Liver (tissue), 9 donors: ENCODE measurements around the gene SLC7A10. TPM values are rescaled to one million over a fixed set of nuclear protein-coding genes. Genes with fewer than 3 reads are reported as not detected.

ENCODE experiments used
- DNase-seq: peaks from one replicate; pipeline ENCODE4 v3.0.0-alpha.2; 2017; ENCODE audit warnings: low spot score
- H3K27ac ChIP-seq, 2 donors: one replicate each; pipeline ENCODE4 v1.7.0; 2013; ENCODE audit warnings: inconsistent platforms in 2 of 2, low read length in 2 of 2, control low read depth in 1 of 2, low read depth in 1 of 2, mild to moderate bottlenecking in 1 of 2
- H3K27me3 ChIP-seq, 4 donors: one replicate each; pipeline versions ENCODE4 v1.6.1 to v1.7.0; 2013; ENCODE audit warnings: low read length in 3 of 4, inconsistent platforms in 1 of 4, mild to moderate bottlenecking in 1 of 4, moderate library complexity in 1 of 4; ENCODE audit not compliant: control insufficient read depth in 4 of 4, insufficient read depth in 4 of 4
- H3K36me3 ChIP-seq, 4 donors: one replicate each; pipeline versions ENCODE4 v1.6.1 to v1.7.0; 2013; ENCODE audit warnings: low read length in 3 of 4, mild to moderate bottlenecking in 3 of 4, low read depth in 1 of 4, moderate library complexity in 1 of 4; ENCODE audit not compliant: control insufficient read depth in 4 of 4, insufficient read depth in 3 of 4
- H3K4me1 ChIP-seq, 4 donors: one replicate each; pipeline versions ENCODE4 v1.6.1 to v1.7.0; 2013; ENCODE audit warnings: low read length in 3 of 4, mild to moderate bottlenecking in 3 of 4, moderate library complexity in 1 of 4; ENCODE audit not compliant: control insufficient read depth in 4 of 4, insufficient read depth in 4 of 4
- H3K4me3 ChIP-seq, 3 donors: one replicate each; pipeline versions ENCODE4 v1.6.1 to v1.7.0; 2013; ENCODE audit warnings: low read length in 3 of 3, control low read depth in 1 of 3, low read depth in 1 of 3, mild to moderate bottlenecking in 1 of 3
- H3K9ac ChIP-seq, 2 donors: one replicate each; pipeline ENCODE4 v1.7.0; 2013; ENCODE audit warnings: low read length in 2 of 2, mild to moderate bottlenecking in 2 of 2, moderate library complexity in 2 of 2, control low read depth in 1 of 2, low read depth in 1 of 2
- H3K9me3 ChIP-seq, 4 donors: one replicate each; pipeline versions ENCODE4 v1.6.1 to v1.7.0; 2013; ENCODE audit warnings: low read length in 3 of 4; ENCODE audit not compliant: control insufficient read depth in 4 of 4
- ATF3 ChIP-seq: IDR thresholded peaks from 2 replicates; pipeline ENCODE4 v1.6.1; 2016; ENCODE audit warnings: antibody characterized with exemption
- CTCF ChIP-seq: fragments of 150-350 bp; IDR thresholded peaks from 2 replicates; pipeline ENCODE4 v1.5.1; 2017; ENCODE audit warnings: improper control_type of control experiment, low read depth, low read length; ENCODE audit not compliant: missing input control
- EGR1 ChIP-seq, 2 donors: IDR thresholded peaks; 2 replicates each; pipeline ENCODE4 v1.6.1; 2016 to 2018; ENCODE audit warnings: antibody characterized with exemption in 2 of 2, low read depth in 2 of 2
- FOXA1 ChIP-seq: IDR thresholded peaks from 2 replicates; pipeline ENCODE4 v1.6.1; 2016; ENCODE audit warnings: antibody characterized with exemption
- FOXA2 ChIP-seq: IDR thresholded peaks from 2 replicates; pipeline ENCODE4 v1.6.1; 2016; ENCODE audit warnings: antibody characterized with exemption
- GABPA ChIP-seq, 2 donors: IDR thresholded peaks in 1 of 2; conservative IDR thresholded peaks in 1 of 2; 2 replicates each; pipeline ENCODE4 v1.6.1; 2016; ENCODE audit warnings: antibody characterized with exemption in 2 of 2, mild to moderate bottlenecking in 1 of 2, moderate library complexity in 1 of 2
- HNF4A ChIP-seq, 2 donors: conservative IDR thresholded peaks; 2 replicates each; pipeline ENCODE4 v1.6.1; 2016; ENCODE audit warnings: antibody characterized with exemption in 2 of 2, mild to moderate bottlenecking in 2 of 2
- MAX ChIP-seq: IDR thresholded peaks from 2 replicates; pipeline ENCODE4 v1.6.1; 2016; ENCODE audit warnings: antibody characterized with exemption
- NR2F2 ChIP-seq: IDR thresholded peaks from 2 replicates; pipeline ENCODE4 v1.6.1; 2016; ENCODE audit warnings: antibody characterized with exemption
- REST ChIP-seq: IDR thresholded peaks from 2 replicates; pipeline ENCODE4 v1.6.1; 2016; ENCODE audit warnings: antibody characterized with exemption, mild to moderate bottlenecking
- RXRA ChIP-seq, 2 donors: IDR thresholded peaks; 2 replicates each; pipeline ENCODE4 v1.6.1; 2017 to 2018; ENCODE audit warnings: antibody characterized with exemption in 2 of 2, mild to moderate bottlenecking in 1 of 2
- SP1 ChIP-seq: IDR thresholded peaks from 2 replicates; pipeline ENCODE4 v1.6.1; 2018; ENCODE audit warnings: antibody characterized with exemption, mild to moderate bottlenecking
- TAF1 ChIP-seq: conservative IDR thresholded peaks from 2 replicates; pipeline ENCODE4 v1.6.1; 2016; ENCODE audit warnings: antibody characterized with exemption, mild to moderate bottlenecking
- YY1 ChIP-seq: IDR thresholded peaks from 2 replicates; pipeline ENCODE4 v1.6.1; 2016; ENCODE audit warnings: antibody characterized with exemption, mild to moderate bottlenecking
- ZBTB33 ChIP-seq: IDR thresholded peaks from 2 replicates; pipeline ENCODE4 v1.6.1; 2016; ENCODE audit warnings: antibody characterized with exemption
- WGBS: extraction: QIAGEN DNeasy Blood & Tissue Kit; methylation state at CpG from one replicate; pipeline ENCODE4 v1.1.7; 2013; 5-methylcytosine and 5-hydroxymethylcytosine counted together
- polyA plus RNA-seq, 2 donors: library from polyadenylated mRNA; stranded (reverse) in 1 of 2; unstranded in 1 of 2; fragments of 200-250 nt in 1 of 2; fragments of >200 nt in 1 of 2; fragmentation: Nextera tagmentation in 1 of 2; extraction: Ambion mirVana in 1 of 2; gene quantifications; one replicate each; pipeline versions ENCODE4 v1.2.1 to v1.2.3, GENCODE V29; 2013 to 2015
- total RNA-seq, 2 donors: library from RNA; depleted of rRNA; stranded (reverse); fragments of >200 nt; gene quantifications; one replicate each; pipeline ENCODE4 v1.2.3, GENCODE V29; 2014
- donor health status: healthy.
- donor health status: healthy.
- donor health status: healthy.
- donor health status: healthy.
- donor health status: healthy.

SLC7A10 gene
- total RNA-seq: not detected
- not detected for polyA plus RNA-seq

GRCh38 chr19:33225458-33225926, at the start of gene SLC7A10:
TSS of gene SLC7A10 (minus strand) at chr19:33225850. CDS start at chr19:33225703, 147 bp downstream.
- WGBS: 8% methylated on average over 62 of the region's 62 CpGs
- peaks cover 0 to 6% (median 2%) of the 10 kb centered on the region in 4 donors for H3K27me3 ChIP-seq
- DNase-seq: no peak
- no peaks in the 10 kb centered on the region for H3K36me3 ChIP-seq
- H3K9ac ChIP-seq: no peak within 1 kb of the TSS
- no peak within 1 kb of the TSS for H3K27ac ChIP-seq
- H3K4me1 ChIP-seq: peaks cover 0 to 9% (median 5%) of the 10 kb centered on the region in 4 donors
- TF ChIP-seq GABPA (IDR thresholded peaks at IDR 0.05 in 1 of 2, conservative IDR thresholded peaks at IDR 0.05 in 1 of 2): no peak
- no peak for TF ChIP-seq SP1
- no peak for TF ChIP-seq FOXA1
- no peak for TF ChIP-seq FOXA2
- no peak for TF ChIP-seq CTCF
- no peak for TF ChIP-seq REST
- no peak for TF ChIP-seq EGR1 (IDR thresholded peaks at IDR 0.05; ENCODE audit: low read depth in 2 of 2)
- TF ChIP-seq TAF1: no peak
- TF ChIP-seq MAX: no peak
- peaks cover 4 to 25% (median 10%) of the 10 kb centered on the region in 4 donors for H3K9me3 ChIP-seq
- peak within 1 kb of the TSS in 1 of 3 donors; percentile 39 for H3K4me3 ChIP-seq

- peaks cover 39 to 69% (median 58%) of the 10 kb centered on the region in 4 donors for H3K4me1 ChIP-seq
- H3K4me3 ChIP-seq: no peak overlapping the region
- WGBS: 78% methylated on average over 17 of the region's 17 CpGs
- H3K27me3 ChIP-seq: no peaks in the 10 kb centered on the region
- peak overlapping the region in 1 of 2 donors; percentile 63 for H3K9ac ChIP-seq
- peak overlapping the region; percentile 88 to 90 for H3K27ac ChIP-seq
- H3K9me3 ChIP-seq: no peaks in the 10 kb centered on the region
- no peaks in the 10 kb centered on the region for H3K36me3 ChIP-seq
- DNase-seq: no peak
- no peak for TF ChIP-seq MAX
- TF ChIP-seq HNF4A (conservative IDR thresholded peaks at IDR 0.05): no peak
- no peak for TF ChIP-seq FOXA1
- no peak for TF ChIP-seq RXRA (IDR thresholded peaks at IDR 0.05)
- no peak for TF ChIP-seq ZBTB33
- no peak for TF ChIP-seq GABPA (IDR thresholded peaks at IDR 0.05 in 1 of 2, conservative IDR thresholded peaks at IDR 0.05 in 1 of 2)
- no peak for TF ChIP-seq NR2F2
- TF ChIP-seq SP1: no peak
- TF ChIP-seq ATF3: no peak
- no peak for TF ChIP-seq CTCF
- no peak for TF ChIP-seq YY1
Measured at GRCh38 chr19:33274663-33275558, 49.3 kb upstream of the SLC7A10 start.
